Occipital lobe (tissue), 2 donors: Measurements from ENCODE around the gene FADS2. TPM values are rescaled to one million over a fixed set of nuclear protein-coding genes. Genes with fewer than 3 reads are reported as not detected.
A peak's percentile ranks its signal among the peaks of the same experiment; 100 is the strongest.

Source experiments
- DNase-seq: peaks from one replicate; lab custom pipeline; 2025; lab: John Stamatoyannopoulos, UW
- total RNA-seq: library from RNA; depleted of rRNA; stranded (reverse); fragments of >200 nt; gene quantifications from one replicate; pipeline ENCODE4 v1.2.3, GENCODE V29; 2014

The FADS2 gene
- total RNA-seq, 1 donor from 2014 or later: 109 TPM

DNA sequence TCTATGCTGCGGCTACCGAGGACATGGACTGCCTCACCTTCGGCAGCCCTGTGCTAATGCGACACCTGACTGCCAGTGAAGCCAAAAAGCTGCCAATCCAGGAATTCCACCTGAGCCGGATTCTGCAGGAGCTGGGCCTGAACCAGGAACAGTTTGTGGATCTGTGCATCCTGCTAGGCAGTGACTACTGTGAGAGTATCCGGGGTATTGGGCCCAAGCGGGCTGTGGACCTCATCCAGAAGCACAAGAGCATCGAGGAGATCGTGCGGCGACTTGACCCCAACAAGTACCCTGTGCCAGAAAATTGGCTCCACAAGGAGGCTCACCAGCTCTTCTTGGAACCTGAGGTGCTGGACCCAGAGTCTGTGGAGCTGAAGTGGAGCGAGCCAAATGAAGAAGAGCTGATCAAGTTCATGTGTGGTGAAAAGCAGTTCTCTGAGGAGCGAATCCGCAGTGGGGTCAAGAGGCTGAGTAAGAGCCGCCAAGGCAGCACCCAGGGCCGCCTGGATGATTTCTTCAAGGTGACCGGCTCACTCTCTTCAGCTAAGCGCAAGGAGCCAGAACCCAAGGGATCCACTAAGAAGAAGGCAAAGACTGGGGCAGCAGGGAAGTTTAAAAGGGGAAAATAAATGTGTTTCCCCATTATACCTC is 32.1 kb upstream of the FADS2 start:
- no peak for DNase-seq

GRCh38 chr11:61797263-61797944 is 30.7 kb upstream of the FADS2 start:
- peak; percentile 47 for DNase-seq

GRCh38 chr11:61799665-61800284 is 28.3 kb upstream of the FADS2 start:
- no peak for DNase-seq

GRCh38 chr11:61800331-61801281 is 27.5 kb upstream of the FADS2 start:
- no peak for DNase-seq

DNA sequence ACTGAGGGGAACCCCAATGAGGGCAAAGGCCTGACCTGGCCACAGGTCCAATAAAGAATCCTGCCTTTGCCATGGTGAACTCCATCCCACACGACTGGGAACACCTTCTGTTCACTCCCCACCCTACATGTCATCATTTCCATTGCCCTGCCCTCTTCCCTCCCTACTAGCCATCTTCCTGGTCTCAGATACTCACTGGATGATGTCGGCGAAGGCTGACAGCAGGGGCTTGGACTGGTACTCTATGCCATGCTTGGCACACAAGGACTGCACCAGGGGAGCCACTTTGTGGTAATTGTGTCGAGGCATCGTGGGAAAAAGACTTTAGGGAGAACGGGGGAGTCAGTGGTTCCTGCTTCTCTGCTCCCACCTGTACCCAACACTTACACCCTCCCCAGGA is 25.5 kb upstream of the FADS2 start:
- DNase-seq: no peak

DNA sequence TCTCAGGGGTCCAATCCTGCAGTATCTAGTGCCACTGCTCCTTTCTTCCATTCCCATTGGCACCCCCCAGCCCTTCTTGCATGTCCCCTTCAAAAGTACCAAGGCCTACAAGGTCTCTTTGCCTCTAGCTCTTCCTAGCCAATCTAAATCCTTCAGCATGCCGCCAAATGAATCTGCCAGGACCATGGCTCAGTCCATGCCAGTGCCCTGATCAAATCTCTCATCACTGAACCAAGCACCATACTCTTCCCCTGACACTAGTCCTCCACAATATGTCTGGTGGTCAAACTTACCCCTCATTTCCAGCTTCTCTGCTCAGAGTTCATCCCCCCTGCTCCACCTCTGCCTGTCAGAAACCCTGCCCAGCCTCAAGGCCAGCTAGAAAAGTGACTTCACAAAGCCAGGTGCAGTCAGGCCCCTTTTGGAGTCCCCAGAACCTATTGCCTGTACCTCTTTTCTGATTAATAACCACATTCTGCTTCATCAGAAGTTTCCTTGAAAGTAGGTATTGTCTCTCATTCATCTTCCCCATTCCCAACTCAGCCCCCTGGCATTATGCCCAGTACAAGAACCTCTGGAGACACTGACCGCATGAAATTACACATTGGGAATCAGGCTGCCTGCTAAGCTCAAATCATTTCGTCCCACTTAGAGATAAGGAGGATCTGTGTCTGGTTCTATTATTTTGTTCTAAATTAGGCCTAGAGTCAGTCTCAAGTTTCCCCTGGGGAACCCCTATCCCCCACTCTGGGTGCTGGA is 24.0 kb upstream of the FADS2 start:
- no peak for DNase-seq

DNA sequence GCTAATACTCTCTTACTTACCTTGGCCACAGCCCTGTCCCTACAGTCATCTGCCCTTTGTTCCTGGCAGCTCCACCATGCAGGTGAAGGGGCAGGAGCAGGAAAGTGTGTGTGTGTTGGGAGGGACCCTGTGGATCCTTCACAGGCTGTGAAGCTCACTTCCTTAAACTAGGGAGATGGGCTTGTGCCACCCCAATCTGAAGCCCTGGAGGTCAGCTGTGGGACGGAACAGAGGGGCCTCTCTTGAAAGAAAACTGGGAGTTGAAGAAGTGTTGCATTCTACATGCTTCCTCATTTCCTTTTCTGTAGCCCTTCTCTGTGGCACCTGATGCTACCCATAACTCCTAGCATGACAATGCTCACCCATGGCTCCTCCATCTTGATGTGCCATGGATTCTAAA is 23.0 kb upstream of the FADS2 start:
- DNase-seq: no peak

DNA sequence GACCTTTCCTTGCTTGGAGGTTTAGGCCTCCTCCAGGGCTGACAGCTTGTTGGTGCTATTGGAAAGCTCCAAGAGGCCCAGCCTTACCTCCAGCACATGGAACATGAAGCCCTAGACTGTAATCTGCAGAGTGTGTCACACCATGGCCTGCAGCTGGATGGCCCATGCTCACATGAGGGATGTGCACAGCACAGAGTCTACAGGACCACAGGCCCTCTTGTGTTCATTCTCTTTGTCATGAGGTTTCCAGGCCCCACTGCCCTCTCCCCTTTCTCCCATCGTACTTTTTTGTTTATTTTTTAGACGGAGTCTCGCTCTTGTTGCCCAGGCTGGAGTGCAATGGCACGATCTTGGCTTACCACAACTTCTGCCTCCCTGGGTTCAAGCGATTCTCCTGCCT is 21.3 kb upstream of the FADS2 start:
- no peak for DNase-seq

DNA sequence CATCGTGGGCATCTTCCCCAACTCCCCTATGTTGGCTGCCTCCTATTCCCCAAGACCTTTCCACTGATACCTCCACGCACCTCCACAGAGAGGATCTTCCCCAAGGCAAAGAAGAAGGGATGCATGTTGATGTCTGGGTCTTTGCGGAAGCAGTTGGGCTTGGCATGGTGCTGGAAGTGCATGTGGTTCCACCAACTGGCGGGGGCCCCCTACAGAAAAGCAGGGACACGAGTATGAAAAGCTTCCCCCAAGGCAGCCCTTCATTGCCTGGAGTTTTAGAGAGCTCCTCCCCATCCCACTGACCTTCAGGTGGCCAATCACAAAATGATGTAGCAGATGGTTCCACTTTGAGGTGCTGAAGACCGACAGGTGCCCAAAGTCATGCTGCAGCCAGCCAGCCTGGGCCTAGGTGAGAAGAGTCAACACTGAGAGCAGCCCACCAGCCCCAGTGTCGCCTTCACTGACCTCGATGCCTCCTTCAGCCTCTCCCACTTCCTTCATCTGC is 17.4 kb upstream of the FADS2 start:
- no peak for DNase-seq

DNA sequence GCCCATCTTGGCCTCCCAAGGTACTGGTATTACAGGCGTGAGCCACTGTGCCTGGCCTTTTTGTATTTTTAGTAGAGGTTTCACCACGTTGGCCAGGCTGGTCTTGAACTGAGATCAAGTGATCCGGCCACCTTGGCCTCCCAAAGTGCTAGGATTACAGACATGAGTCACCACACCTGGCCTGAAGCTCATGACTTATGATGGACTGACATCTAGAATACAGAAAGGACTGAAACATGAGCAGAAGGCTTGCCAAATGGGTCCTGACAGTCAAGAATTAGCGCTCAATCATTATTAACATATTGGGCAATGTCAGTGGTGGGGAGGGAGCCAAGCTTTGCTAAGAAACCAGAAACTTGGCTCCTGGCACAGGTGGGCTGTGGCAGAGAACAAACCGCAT is 16.3 kb upstream of the FADS2 start:
- DNase-seq: no peak

GRCh38 chr11:61812736-61813411 is 15.2 kb upstream of the FADS2 start:
- no peak for DNase-seq

DNA sequence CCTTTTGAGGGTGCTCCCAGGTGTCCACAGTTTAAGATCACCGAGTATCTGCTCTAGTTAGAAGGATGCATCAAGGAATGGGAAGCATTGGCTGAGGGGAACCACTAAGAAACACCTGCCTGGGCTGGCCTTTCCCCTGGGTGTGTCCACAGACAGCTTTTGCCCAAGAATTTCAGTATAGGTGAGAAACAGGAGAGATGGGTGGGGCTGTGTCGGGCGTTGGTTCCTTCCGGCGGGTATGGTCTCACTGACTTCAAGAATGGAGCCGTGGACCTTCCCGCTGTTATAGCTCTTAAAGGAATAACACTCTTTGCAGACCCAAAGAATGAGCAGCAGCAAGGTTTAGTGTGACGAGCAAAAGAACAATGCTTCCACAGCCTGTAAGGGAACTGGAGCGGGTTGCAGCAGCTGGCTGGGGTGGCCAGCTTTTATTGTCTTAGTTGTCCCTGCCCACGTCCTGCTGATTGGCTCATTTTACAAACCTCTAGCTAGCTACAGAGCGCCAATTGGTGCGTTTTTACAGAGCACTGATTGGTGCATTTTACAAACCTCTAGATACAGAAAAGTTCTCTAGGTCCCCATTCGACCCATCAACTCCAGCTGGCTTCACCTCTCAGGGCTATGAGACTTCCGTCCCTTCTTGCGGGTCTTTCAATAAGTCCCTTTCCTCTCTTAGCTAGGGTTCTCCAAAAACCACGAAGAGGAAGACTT is 13.7 kb upstream of the FADS2 start:
- DNase-seq: peak; percentile 62

DNA sequence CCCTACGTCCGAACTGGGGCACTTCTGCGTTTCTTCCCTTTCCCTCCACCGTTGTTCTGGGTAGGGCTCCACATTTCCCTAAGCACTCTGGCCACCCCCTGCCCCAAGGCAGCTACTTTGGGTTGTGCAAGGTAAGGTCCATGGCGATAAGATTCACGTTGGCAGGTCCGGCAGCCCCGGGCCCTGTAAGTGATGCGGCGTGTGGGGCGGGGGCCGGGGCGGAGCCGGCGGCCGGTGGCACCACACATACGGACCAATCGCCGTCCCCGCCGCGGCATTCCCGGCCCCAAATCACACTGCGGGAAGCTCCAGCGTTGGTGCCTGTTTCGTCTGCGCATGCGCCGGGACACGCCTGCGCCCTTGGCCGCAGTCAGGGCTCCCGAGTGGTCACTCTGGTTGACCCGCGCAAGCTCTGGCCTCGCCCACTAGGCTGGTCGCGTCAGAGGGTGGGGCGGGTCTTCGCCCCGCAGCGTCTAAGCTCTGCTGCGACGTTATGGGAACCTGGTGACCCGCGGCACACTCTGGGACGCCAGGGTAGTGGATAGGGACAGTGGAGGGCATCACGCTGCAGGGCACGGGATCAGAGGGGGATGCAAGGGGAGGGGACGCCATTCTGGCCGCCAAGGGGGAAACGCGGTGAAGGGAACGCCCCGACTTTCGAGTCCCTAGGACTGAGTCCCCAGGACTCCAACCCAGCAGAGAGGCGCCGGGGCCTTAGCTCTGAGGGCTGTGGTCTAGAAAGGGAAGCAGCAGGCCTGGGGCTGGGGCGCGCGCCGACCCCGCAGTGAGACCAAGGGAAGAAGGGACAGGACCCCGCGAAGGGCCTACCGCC is 12.9 kb upstream of the FADS2 start:
- DNase-seq: peak; percentile 94

GRCh38 chr11:61815790-61816735 is 12.0 kb upstream of the FADS2 start:
- DNase-seq: peak; percentile 51

DNA sequence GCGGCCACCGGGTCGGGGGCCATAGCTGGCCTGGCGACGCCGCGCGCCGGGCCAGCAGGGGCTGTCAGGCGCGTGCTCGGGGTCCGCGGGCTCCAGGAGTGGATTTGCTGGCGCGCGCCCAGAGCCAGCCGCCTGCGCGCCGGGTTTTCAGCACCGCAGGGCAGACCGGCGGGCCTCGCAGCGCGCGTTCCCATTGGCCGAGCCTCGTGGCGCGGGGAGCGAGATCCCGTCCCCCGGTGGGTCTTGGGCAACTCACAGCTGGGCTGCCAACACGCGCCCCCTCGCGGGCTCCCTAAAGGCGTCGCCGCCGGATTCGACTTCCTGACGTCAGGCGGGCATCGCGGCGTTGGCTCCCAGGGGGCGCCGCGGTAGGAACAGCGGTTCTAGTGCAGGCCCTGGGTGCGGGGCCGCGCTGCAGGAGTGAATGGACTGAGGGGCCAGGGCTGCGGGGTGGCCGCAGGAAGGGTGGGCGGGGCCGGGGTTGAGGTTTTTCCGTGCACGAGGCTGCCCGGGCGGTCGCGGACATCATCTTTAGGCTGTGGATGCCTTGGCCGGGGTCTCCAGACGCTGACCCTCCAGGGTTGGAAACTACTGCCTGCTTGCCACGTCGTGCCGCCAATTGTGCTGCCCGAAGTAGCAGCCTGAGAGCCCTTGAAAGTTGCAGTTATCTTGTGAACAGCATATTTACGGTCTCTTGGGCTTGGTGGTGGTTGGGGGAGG is 11.2 kb upstream of the FADS2 start, which contains the start of gene FADS1:
Gene FADS1, minus strand, starts transcription at position 268 of the 720 bp plus-strand sequence. Its CDS starts 74 bp downstream, at position 194.
- DNase-seq: peak; percentile 89

GRCh38 chr11:61817471-61818202 is 10.5 kb upstream of the FADS2 start:
- DNase-seq: no peak
